ENCODE measurements around the gene GADL1.

GADL1 gene

DNA sequence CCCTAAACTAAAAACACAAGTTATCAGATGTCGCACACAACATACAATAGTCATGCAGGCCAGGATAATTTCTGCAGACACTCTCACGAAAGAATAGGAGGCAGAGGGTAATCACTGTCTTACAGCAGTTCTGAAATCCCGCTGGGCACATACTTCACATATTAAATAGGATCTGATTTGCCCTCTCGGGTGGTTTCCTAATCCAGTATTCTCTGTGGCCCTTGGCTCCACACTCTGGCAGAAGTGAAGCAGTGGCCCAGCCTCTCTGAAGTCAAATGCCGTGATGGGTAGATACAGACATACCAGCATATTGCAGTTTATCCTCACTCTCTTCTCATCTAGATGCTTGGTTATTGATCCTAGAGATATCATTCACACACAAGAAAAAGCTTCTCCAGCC is 19.0 kb downstream of the GADL1 start:
- no peak for DNase-seq (ENCODE audit: low read depth)

DNA sequence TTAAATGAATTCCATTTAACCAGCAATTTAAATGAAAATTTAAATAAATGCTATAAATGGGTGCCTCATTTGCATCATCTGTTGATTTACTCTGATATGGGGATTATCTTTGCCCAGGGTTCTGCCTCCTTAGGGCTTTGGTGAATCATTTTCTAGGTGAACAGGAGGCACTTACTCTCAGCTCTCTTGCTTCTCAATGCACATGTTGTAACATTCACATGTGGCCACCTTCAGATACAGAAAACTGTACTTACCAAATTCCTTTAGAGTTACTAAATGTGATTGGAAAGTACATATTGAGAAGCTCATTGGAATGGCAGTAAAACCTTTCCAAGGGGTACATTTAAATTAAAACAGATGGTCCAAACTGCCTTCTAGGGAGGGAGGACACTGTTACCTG is 20.8 kb downstream of the GADL1 start:
- no peak for DNase-seq (ENCODE audit: low read depth)

GRCh38 chr3:30872879-30873278 is 21.6 kb downstream of the GADL1 start:
- DNase-seq (ENCODE audit: low read depth): no peak

DNA sequence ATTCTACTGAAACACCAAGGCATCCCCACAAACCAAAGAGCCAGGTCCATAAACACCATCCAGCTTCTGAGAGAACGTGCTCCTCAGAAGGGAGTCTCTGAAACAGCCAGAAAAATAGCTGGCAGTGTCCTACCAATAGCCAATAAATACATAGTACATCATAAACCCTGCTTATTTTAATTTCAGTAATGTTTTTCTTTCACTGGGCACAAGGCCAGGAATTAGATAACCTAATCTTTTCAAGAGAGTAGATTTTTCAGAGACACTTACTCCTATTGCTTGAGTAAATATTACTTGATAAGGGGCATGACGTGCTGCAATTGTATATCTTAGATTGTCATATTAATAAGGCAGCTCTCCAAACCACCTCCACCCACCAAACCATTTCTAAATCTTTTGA is 22.7 kb downstream of the GADL1 start:
- no peak for DNase-seq (ENCODE audit: low read depth)

GRCh38 chr3:30864836-30865235 is 29.6 kb downstream of the GADL1 start:
- no peak for DNase-seq (ENCODE audit: low read depth)

- no peak for DNase-seq (ENCODE audit: low read depth)
Measured at GRCh38 chr3:30864132-30864531, 30.3 kb downstream of the GADL1 start.

GRCh38 chr3:30862004-30862403 is 32.5 kb downstream of the GADL1 start:
- no peak for DNase-seq (ENCODE audit: low read depth)

DNA sequence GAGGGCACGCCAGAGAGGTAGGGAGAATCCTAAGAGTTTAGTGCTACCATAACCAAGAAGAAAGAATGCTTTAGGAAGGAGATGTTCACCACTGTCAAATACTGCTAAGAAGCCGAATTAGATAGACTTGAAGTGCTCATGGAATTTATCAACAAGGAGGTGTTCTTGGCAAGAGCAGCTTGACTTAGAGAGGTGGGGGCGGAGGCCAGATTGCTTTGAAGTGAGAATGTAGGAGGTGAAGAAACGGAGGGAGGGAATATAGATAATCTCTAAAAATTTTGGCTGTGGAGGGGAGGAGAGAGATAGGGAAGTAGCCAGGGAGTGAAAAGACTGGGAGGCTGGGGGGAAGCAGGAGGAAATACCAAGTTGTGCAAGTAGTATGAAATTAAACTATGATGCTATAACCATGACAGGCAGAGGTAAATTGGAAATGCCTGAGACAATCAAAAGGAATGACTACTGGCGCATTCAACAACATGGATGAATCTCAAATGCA is 35.5 kb downstream of the GADL1 start:
- no peak for DNase-seq (ENCODE audit: low read depth)

GRCh38 chr3:30855400-30856292 is 38.8 kb downstream of the GADL1 start:
- no peak for DNase-seq (ENCODE audit: low read depth)

DNA sequence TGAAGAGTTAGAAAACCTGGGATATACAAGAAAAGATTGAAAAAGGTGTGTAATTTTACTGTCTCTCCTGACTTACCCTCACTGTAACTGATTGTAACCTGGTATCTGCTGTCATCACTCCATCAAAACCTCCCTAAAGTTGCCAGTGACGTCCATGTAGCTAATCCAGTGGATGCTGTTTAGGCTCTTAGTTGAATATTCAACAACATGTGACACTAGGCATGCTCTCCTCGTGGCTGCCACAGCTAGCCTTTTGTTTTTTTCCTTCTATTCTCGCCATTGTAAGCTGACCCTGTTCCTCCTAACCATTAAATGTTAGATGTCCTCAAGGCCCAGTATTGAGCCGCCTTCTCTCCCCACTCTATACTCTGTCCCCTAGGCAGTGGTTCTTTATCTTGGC is 41.6 kb downstream of the GADL1 start:
- DNase-seq (ENCODE audit: low read depth): no peak

GRCh38 chr3:30848087-30848779 is 46.2 kb downstream of the GADL1 start:
- DNase-seq (ENCODE audit: low read depth): no peak

GRCh38 chr3:30847592-30847991 is 46.9 kb downstream of the GADL1 start:
- DNase-seq (ENCODE audit: low read depth): no peak

DNA sequence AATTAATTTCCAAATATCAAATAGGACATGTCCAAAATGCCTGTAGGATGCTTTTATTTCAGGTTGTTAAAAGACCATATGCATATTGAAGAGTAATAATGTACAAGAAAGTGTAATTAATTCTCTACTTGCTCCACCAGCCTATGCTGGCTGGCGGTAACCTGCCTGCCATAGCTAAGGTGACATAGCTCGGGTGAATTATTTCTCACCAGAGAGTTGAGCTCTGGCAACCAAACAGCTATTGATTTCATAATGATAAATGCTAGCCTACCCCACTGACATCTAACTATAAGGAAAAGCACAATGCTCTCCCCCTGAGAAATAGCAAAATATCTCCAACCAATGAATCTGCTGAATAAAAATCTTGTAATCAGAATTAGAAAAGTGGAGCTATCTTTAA is 48.9 kb downstream of the GADL1 start:
- DNase-seq (ENCODE audit: low read depth): no peak

DNA sequence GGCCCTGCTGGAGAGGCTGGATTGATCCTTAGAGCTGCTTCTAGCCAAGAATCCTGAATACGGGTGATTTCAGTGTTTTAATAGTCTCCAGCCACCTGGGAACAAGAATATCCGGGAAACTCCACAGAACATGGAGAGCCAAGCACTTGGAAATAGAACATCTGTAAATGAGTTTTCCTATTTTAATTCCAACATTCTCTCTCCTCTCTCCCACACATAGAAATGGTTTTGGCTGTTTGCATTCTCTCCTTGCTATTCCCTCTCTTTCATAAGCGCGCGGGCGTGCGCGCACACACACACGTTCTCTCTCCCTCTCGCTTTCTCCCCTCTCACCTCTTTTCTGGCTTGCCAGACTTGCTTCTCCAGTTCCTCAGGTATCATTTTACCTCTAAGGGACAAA is 50.6 kb downstream of the GADL1 start:
- DNase-seq (ENCODE audit: low read depth): no peak

DNA sequence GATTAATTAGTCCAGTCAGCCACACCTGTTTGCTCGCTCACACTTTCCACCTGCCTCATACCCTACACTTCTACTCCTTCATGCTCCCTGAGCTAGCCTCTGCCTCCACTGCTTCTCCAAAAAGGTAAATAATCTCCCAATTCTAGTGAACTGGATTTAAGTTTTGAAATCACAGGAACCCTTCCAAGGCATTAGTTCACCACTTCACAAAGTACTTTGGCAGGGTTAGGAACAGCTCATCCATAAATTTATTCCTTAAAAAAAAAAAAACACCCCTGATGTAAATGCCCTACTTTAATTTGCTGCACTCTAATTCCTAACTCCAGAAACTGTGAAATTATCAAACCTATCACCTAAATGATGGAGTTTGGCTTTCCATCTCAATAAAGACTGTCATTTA is 58.3 kb downstream of the GADL1 start:
- DNase-seq (ENCODE audit: low read depth): no peak

DNA sequence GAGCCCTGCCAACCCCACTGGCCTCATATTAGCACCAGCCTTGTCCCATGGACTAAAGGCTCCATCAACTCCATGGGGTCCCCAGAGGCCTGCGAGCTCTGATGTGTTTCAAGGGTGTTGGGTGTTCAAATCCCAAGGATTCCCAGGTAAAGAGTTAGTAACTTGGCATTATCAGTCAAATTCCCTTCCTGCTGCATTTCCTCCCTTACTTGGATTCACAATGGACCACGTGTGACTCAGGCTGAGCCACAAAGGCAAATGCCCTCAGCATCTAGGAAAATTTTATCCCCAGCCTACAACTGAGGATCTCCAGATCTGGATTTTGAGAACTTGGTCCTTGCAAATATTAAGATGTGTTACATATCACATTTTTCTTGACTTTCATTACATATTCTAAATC is 58.8 kb downstream of the GADL1 start:
- no peak for DNase-seq (ENCODE audit: low read depth)

- no peak for DNase-seq (ENCODE audit: low read depth)
Measured at GRCh38 chr3:30832961-30833575, 61.4 kb downstream of the GADL1 start.

DNA sequence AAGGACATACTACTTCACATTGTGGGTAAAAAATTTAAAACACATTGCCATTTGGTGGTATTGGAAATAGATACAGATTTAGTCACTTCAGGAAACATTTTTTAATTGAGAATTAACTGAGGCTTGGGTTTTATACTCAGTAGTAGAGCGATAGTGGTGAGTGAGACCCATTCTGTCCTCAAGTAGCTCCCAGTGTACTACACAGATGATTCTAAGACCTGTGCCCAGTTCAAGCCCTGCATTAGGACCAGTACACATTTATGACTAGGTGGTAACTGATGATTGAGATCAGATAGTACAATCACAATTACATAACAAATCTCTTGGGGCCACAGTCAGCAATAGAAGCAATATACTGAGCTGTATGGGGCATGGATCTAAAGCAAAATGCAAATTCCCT is 67.4 kb downstream of the GADL1 start:
- DNase-seq (ENCODE audit: low read depth): no peak

GRCh38 chr3:30826531-30826942 is 67.9 kb downstream of the GADL1 start:
- DNase-seq (ENCODE audit: low read depth): no peak

GRCh38 chr3:30819067-30819798 is 75.2 kb downstream of the GADL1 start:
- no peak for DNase-seq (ENCODE audit: low read depth)

DNA sequence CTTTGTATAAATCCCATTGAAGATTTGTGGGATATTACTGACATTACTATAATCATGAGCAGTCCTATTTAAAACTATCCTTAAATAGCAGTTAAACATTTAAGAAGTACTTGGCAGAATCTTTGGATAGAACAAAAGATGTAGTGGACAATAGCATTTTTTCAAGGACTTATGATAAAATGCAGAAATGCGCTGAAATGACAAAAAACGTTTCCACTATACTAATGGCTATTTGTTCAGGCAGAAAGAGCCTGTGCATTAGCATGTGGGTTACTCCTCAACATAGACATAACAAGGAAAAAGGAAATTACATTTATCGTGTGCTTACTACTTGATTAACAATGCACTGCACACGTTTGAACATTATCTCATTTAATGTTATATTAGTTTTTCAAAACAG is 80.7 kb downstream of the GADL1 start:
- no peak for DNase-seq (ENCODE audit: low read depth)

DNA sequence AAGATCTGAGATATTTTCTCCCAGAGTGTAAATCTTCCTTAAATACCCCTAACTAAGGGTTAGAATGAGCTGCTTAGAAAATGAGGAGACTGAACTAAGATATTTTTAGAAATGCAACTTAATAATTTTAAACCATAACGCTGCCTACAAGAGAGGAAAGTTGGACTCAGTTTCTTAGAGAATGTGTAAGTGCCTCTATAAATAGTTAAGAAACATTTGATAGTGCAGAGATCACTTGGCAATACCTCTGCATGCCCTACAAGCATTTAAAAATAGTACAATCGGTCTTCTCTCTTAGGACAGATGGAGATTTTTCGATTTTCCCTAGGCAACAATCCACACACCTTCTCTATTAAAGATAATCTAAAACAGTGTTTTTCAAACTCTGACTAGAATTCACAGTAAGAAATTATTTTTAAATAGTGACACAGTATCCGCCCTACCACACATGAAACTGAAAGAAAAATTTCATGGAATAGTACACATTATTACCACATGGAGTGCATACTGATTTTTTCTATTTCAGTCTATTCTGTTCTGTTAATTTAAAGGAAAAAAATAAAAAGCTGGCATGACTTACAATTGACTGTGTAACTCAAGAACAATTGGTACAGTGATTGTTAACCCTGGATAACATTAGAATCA is 83.2 kb downstream of the GADL1 start:
- no peak for DNase-seq (ENCODE audit: low read depth)
